NCI-H82 treated with DMSO at 0.1 percent for 48 hours (cell line): ENCODE results near the gene MMAB.

Experiments used
- DNase-seq: peaks from one replicate; lab custom pipeline; 2025; ENCODE audit not compliant: unreplicated experiment; lab: John Stamatoyannopoulos, UW

Gene MMAB

DNA sequence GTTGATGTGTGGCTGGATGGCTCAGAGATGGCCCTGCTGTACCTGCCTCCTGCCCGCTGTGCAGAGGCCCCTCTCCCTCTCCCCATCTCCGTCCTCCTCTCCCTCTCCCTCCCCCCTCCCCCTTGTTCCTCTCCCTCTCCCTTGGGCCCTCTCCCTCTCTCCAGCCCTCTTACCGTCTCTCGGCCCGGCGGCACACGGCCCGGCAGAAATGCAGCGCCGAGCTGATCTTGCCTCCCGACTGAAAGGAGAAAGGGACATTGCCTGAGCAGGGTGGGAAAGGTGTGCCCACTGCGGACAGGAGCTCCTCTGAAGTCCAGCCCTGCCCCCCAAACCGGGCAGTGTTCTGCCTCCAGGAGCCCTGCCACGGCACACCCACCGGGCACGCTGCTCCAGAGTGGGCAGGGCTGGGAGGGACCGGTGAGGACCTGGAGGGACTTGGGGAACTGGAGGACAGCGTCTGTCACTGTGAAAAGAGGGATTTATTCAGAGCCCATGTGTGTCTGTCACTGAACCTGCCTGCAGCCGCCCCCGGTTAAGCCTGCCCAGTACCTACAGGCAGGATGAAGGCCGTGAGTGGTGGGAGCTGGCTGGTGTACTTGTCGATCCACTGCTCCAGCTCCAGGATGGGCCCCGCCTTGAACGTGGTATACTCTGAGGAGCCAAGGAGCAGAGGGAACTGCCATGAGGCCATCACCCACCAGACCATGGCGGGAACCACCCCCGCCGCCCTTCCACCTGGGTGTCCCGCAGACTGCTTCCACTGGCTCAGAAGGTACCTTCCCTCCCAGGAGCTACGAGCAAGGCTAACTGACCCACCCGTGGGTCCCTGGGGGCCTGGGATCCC is 12.2 kb downstream of the MMAB start:
- no peak for DNase-seq

DNA sequence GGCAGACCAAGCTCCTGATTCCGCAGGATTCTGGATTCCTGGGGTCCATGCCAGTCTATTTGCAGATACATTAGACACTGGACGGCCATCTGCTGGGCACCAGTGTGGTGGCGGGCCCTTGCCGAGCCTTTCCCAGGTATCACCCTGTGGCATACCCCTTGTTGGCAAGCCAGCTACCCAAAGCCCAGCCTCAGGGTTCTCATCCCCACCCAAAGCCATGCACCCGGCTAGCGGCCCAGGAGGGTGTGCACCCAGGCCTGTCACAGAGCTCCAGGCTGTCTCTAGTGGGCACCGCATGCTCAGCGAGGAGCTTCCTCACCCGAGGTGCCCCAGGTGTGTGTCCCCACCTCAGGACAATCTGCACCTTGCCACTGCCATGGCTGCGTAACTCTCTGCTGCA is 13.7 kb downstream of the MMAB start:
- DNase-seq = no peak

DNA sequence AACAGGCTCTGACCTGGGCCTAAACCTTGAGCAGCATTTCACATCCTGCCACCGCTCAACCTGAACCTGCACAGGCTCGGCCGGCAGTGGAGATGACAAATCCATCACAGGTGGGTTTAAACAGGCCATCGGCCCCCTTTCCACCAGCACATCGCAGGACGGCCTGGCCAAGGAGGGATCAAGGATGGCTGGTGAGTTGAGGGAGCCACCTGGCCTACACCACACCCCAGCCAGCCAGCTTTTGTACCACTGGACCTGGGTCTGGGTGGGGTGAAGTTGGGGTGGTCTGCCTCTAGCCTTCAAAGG is 14.2 kb downstream of the MMAB start:
- DNase-seq = no peak

DNA sequence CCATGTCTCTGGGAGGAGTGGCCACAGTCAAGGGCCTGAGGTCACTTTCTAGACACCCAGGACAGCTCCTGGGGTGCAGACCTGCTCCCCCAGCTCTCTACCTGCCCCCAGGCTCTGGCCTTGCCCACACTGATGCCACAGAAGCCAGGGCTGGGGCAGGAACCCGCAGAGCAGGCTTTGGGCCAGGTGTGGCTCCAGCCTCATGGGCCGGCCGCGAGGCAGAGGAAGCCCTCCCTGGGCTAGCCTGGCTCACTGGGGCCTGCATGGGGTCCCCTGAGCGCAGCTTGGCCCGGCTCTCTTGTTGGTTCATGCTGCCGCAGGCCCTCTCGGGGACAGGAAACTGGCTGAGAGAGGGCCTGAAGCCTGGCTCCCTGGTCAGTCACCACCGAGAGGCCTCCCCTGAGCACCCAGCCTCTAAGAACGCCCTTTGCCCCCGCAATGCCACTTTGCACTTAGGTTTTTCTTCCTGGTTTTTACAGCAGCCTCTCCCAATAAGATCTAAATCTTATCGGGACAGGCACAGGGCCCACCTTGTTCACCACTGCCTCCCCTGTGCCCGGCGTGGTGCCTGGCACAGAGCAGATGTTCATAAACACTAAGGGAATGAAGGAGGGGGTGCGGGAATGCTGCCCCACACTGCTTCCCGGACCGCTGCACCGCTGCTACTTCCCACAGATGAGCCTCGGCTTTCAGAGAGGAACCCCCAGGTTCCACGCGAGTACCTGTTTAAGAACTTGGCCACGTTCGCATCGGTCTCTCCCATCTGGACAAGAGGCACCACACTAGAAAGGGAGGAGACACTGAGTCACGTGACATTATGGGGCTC is 14.7 kb downstream of the MMAB start:
- no peak for DNase-seq

DNA sequence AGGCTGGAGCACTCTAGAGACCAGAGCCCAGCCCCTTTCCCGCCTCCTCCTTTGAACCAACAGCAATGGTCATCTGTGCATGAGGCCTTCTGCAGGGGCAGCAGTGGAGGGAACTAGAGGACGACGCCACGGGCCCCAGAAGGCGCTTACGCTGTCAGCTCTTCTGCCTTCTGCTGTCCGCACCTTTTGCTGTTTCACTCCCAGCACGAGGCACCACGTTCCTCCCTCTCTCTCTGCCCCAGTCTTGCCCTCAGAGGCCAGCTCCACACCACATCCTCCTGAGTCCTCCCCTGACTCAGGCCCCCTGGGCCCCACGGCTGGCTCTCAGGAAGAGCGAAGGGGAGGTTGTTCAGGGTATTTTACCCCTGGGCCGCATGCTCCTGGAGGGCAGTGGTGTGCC is 15.5 kb downstream of the MMAB start:
- no peak for DNase-seq

DNA sequence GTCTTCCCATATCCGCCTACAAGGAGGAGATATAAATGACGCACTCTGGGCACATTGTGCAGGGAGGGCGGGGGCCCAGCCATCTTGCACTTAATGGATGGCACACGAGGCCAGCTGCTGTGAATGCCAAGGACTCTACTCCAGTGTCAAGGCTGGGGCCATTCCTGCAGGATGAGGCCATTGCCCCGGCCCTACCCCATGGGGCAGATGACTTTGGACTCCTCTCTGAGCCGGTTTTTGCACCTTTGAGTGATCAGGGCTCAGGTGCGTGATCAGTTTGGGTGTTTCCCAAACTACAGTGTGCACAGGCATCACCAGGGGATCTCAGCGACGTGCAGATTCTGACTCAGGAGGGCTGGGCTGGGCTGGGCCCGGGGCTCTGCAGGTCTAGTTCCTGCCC is 16.1 kb downstream of the MMAB start:
- no peak for DNase-seq

DNA sequence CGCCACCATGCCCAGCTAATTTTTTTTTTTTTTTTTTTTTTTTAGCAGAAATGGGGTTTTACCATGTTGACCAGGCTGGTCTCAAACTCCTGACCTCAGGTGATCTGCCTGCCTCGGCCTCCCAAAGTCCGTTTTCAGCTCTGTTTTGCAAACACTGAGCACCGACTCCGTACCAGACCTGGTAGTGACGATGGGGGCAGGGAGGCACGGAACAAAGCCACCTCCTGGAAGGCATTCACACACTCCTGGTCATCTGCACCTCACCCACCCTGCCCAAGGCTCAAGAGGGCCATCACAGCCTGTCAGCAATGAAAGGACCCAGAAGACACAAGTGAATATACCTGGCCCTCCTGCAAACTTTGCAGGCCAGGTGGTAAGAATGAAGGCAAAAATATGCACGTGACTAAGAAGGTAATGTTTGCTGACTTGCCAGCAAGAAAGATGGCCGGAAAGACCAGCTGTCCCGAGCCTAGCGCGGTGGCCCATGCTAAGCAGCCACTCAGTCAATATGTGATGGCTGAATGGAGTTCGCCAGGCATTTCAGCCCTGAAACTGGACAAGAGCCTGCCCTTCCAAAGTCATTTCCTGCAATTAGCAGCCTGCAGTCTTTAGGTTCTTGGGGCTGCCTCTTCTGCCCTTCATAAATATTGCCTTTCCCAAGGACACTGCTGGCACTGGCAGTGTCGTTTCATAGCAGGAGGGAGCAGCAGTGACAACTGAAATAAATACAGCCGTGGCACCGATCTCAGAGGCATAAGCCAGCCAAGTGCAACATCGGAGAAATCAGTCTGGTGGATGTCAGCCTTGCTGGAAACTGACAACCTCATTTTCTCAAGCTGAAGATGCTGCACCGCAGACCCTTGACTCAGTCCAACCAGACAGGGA is 17.6 kb downstream of the MMAB start:
- DNase-seq = no peak

DNA sequence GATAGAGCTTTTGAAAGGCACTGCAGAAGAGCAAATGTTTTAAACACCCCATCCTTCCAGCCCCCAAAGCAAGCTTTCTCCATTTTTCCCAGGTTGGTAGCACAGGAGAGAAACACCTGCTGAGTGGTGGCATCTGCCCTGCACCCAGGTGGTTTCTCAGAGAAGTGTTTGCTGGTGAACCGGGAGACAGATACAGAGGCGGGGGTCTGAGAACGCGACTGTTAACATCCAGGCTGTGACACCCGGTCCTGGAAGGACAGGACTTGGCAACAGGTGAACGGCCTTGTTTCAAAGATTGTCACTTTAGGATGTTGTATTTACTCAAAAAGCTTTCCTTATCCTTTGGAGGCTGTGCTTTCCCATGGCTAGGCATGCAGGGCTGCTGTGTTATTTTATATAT is 18.5 kb downstream of the MMAB start:
- no peak for DNase-seq

DNA sequence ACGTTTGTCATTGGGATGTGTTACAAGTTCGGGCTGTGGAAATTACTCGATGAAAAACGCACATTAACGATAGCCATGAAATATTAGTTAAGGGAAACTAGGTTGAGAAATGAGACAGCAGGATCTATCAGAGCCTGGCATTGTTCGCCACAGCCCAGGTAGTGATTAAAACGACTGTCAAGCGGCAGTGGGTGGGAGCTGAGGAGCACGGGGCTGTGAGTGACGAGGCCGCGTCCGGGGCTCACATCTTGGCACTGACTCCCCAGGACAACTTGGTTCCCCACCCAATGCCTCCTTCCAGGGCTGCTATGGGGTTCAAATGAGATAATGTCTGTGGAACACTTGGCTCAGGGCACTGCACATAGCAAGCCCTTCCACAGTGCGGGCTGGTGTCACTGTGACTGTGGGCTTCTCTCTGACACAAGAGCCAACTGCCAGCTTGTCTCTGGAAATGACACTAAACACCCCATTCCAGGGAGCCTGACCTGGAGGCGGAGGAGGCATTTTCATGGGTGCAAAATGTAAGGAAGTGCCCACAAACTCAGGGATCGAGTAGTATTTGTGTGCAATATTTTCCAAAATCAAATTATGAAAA is 19.3 kb downstream of the MMAB start:
- DNase-seq = no peak

DNA sequence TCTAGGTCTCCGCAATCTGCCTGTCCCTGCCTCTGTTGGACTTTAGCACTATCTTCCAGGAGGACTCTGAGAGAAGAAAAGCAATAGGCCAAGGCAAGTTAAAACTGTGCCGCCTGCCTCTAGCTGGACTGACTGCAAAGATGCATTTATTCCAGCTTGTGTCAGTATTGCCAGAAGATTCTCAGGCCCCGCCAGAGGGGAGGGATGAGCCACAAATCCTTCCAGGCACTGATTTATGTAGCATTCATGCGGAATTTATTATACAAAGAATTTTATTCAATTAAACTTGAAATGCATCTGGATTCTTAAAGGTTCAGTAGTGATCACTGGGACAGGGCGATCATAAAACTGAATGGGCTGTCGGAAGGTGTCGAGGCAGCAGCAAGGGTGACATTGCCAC is 19.8 kb downstream of the MMAB start:
- DNase-seq = no peak

DNA sequence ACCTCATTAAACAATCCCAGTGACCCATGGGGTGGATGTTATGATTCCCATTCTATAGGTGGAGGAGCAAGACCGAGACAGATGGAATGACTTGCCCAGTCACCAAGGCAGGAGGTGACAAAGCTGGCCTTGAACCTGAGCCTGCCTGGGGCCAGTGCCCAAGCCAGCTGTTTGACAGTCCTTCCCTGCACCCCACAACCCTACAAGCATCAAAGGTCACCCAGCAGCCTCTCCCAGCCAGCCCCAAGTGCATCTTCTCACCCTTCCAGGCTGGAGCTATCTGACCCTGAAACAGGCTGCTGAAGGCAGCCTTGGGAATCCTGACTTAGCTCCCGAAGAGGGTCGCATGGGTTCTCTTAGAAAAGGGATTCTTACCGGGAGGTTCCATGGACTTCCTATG is 20.3 kb downstream of the MMAB start:
- DNase-seq = no peak

DNA sequence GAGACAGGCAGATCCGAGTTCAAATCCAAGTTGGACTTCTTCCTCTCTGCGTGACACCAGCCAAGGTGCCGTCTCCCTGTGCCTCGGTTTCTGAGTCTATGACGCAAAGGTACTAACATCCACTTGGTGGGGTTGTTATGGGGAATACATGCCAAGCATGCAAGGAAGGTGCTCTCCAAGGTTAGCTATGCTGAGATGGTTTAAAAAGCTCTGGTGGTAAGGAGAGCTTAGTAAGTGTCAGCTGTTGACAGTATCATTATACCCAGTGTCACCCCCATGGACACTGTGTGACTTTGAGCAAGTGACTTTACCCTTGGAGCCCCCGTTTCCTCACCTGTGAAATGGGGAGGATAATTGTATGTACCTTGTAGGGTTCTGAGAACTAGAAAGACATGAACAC is 22.2 kb downstream of the MMAB start:
- DNase-seq = no peak

DNA sequence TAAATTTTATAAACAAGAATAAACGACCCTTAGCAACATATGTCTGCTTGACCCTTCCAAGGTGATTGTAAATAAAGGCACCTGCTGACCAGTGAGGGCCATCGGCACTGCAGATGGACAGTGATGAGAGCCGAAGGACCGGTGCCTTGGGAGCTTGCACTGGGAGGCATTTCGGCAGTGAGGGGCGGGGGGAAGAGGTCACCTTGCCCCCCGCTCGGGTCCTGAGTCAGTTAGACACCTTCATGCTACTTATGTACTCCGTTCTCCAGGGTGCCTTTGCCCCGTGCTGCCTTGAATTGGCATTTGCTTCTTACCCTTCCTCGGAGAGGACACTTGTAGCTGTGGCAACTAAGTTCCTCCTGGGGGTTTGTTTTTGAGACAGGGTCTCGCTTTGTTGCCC is 23.0 kb downstream of the MMAB start:
- DNase-seq = no peak

DNA sequence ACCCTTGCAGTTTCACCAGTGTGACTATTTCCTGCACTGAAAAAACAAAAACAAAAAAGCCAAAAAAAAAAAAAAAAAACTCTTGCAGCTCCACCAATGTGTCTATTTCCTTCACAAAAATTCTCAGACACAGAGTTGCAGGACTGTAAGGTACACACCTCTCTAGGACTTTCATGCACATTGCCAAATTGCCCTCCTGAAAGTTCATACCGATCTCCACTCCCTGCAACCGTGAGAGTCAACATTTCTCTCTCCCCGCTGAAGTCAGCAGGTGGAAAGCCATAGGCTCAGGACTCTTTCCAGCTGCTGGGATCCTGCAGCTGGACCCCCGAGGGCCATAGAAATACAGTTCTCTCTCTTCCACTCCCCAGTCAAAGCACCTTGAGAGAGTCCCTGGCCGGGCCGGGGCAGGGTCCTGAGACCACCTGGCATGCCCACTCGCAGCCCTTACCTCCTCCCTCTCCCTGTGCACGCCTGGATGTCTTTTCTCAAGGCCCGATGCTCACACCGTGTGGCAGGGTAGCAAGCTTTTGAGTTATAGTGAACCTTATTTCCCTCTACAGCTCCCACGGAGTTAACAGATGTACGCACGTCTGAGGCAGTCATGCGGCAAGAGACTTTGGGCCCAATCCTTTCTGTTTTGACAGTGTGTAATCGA is 23.6 kb downstream of the MMAB start:
- DNase-seq = no peak

DNA sequence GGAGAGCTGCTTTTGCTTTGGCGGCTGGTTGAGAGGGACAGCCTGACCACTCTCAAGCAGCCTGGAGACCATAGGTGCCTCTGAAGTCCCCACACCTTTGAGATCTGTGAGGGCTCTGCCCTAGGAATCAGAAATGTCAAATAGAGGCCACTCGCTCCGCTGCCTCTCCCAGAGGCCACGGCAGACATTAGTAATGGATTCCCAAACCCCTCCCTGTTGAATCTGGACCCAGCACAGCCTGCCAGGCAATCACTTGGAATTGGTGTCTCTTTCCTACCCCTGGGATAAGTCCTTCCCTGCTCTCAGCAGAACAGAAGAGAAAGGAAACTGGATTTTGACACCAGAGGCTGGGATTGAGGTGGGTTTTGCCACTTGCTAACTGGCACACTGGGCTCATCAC is 25.0 kb downstream of the MMAB start:
- DNase-seq = no peak

DNA sequence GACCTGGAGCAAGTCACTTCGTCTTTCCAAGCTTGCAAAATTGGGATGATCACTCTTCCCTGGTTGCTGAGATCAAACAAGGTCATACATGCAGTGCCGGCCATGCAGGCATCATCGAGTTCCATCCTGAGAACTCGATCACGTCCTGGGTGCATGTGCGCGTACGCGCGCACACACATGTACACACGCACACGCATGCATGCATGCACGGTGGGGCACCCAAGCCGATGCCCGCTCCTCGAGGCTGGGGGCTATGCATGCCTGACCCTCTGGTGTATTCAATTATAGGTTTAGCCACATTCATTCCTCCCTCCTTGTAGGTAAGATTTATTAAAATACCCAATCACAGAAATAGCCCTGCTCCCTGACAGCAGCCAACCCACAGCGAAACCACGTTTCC is 26.0 kb downstream of the MMAB start:
- no peak for DNase-seq

DNA sequence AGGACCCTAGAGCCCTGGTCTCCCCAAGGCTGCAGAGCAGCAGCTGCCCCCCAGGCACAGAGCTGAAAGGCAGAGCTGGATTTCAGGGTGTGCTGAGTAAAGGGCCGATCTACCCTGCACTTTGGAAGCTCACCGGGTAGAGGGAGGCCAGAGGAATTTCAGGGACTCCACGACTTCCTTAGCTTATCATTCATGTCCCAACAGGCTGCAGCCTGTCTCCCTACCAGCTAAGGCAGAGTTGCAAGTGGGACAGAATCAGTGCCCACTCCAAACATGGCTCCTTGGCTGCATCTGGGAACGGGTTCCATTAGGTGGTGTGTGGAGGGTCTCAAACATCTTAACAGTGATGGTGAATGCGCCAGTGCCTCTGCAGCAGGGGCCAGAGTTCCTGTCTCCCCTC is 27.5 kb downstream of the MMAB start:
- no peak for DNase-seq

DNA sequence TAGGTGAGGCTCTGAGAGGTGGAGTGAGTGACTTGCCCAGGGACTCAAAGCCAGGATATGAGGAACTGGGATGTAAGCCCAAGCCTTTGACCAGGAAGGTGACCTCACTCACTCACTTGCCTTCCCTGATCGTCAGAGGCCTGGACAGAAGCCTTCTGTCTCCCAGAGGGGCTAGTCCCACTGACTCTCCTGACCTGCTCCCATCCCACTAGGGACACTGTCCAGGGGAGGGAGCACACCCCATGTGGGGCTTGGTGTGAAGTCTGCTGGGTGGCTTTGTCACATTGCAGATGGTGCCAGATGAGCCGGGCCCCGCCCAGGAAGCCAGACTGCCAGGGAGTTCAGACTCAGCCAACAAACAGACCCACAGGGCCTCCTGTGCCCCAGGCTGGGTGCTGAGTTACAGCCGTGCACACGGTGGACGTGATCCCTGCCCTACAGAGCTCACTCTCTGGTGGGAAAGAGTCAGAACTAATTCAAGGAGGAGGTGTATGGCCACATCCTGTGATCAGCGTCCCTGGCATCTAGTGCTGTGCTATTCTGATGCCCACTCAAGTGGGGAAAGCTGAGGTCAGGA is 28.3 kb downstream of the MMAB start:
- no peak for DNase-seq

DNA sequence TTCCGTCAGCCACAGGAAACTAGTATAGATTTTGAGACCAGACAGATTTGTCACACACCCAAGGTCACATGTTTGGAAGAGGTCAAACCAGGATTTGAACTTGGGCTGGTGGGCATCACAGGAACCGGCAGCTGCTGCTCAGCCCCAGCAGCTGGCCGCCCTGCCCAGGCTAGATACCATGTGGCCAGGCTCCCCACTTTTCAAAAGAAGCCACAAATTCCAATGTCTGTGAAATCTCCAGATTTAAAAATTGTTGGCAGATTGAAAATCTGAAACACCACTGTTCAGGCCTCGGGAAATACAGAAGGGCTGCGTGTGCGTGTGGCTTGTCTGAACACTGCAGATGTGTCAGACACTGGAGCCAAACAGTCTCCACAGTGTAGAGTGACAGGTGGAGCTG is 30.4 kb downstream of the MMAB start:
- DNase-seq = no peak

DNA sequence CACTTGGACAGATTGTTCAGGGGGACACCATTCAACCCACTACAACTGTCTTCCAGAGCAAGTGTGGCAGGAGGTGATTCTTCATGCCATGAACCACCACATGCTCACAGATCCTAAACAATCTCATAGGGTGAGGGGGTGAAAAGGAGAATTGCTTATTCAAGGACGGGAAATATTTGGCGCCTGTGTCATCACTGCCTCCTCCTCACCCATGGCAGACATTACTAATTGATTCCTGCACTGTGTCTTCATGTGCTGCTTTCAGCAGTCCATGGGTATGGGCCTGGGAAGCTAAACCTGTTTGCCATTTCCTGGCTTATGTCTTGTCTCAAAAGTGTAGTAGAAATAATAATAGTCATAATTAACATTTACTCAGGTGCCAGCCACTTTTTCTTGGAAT is 31.3 kb downstream of the MMAB start:
- DNase-seq = no peak

DNA sequence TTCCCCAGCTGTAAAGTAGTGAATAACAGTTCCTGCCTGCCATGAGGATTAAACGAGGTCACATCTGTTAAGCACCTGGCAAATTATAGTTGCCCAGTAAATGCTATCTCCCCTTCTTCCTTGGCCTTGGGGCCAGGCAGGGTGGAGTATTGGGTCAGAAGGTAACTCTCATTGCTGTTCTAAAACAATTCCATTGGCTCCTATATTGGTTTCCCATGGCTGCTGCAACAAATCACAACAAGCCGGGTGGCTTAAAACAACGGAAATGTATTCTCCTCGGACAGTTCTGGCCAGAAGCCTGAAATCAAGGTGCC is 31.9 kb downstream of the MMAB start:
- DNase-seq = peak; percentile 10
